Ascending aorta (tissue), 2 donors: ENCODE results near the gene HMCN2. TPM values are rescaled to one million over a fixed set of nuclear protein-coding genes. Genes with fewer than 3 reads are reported as not detected.
A peak's percentile ranks its signal among the peaks of the same experiment; 100 is the strongest.

Experiments
- DNase-seq, 2 donors: peaks; one replicate each; pipeline ENCODE4 v3.0.0-alpha.2; 2019; ENCODE audit warnings: low spot score in 2 of 2
- H3K27ac ChIP-seq, 2 donors: fragments of 200-600 bp; sonication (generic); one replicate each; pipeline ENCODE4 v1.5.1; 2016 to 2017; ENCODE audit warnings: mild to moderate bottlenecking in 1 of 2
- H3K27me3 ChIP-seq: fragments of 200-600 bp; sonication (generic); one replicate; pipeline ENCODE4 v1.5.1; 2017
- H3K36me3 ChIP-seq, 2 donors: fragments of 200-600 bp; sonication (generic); one replicate each; pipeline ENCODE4 v1.5.1; 2016
- H3K4me1 ChIP-seq, 2 donors: fragments of 200-600 bp; sonication (generic); one replicate each; pipeline ENCODE4 v1.5.1; 2016 to 2017; ENCODE audit warnings: mild to moderate bottlenecking in 1 of 2
- H3K4me3 ChIP-seq, 2 donors: fragments of 200-600 bp; sonication (generic); one replicate each; pipeline ENCODE4 v1.5.1; 2016 to 2017; ENCODE audit warnings: mild to moderate bottlenecking in 1 of 2
- H3K9me3 ChIP-seq, 2 donors: fragments of 200-600 bp; sonication (generic); one replicate each; pipeline ENCODE4 v1.5.1; 2016
- intact Hi-C: fragments of 100-400 bp; cut with DNase I; formaldehyde crosslinking; loops from one replicate; pipeline ENCODE4 v1.15.1; 2023
- total RNA-seq: library from RNA; depleted of rRNA; stranded (reverse); fragments of >200 nt; gene quantifications from one replicate; pipeline ENCODE4 v1.1.0, GENCODE V29; 2016
- TF ChIP-seq, protein P1 (sequence below), 3 experiments: fragments of 200-600 bp in 2 of 3; fragments of 450-650 bp in 1 of 3; sonication (generic) in 2 of 3; IDR thresholded peaks; one replicate each; pipeline ENCODE4 v1.5.1; 2016 to 2019; ENCODE audit warnings: antibody characterized with exemption in 3 of 3, mild to moderate bottlenecking in 1 of 3, moderate library complexity in 1 of 3

The HMCN2 gene
- total RNA-seq, 1 donor from 2014 or later: 7.5 TPM

DNA sequence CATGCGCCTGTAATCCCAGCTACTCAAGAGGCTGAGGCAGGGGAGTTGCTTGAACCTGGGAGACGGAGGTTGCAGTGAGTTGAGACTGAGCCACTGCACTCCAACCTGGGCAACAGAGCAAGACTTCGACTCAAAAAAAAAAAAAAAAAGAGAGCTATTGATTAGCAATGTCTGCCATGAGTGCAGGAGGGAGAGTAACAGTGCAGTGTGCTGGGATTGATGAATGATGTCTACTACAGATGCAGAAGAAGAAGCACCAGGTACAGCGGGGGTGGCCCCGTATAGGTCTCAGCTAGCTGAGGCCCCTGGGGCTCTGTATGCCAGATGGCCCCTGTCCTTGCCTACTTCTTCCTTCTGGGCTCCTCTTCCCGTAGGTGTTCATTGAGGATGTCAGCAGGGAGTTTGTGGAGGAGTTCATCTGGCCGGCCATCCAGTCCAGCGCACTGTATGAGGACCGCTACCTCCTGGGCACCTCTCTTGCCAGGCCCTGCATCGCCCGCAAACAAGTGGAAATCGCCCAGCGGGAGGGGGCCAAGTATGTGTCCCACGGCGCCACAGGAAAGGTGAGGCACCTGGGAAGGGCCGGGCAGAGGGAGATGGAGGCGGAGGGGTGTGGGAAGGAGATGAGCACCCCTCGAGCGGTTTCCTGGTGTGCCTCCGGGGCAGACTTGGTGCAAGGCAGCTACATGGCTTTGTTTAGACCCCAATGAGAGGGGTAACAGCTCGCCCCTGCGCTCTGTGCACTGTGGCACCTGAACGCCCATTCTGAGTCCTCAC, 192.7 kb downstream of the HMCN2 start:
- intact Hi-C loops: no loop called here
- H3K9me3 ChIP-seq: no peaks in the 10 kb centered on the region

DNA sequence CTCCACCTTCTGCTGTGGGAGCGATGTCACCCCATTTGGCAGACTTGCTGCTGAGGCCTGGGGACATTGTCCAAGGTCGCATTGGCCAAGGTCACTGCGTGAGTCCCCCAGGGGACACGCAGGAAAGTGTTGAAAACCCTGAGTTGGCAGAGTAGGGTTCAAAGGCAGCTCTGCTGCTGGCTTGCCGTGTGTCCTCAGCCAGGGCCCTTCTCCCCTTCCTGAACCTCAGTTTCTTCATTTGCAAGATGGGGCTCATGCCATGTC, 193.2 kb downstream of the HMCN2 start:
- Histone ChIP-seq H3K27me3 (no peaks in the 10 kb centered on the region), H3K4me1 (no peaks in the 10 kb centered on the region), H3K36me3 (peaks cover 0 to 19% of the 10 kb centered on the region in 2 donors), H3K4me3 (no peak overlapping the region), H3K9me3 (no peaks in the 10 kb centered on the region), H3K27ac (no peak overlapping the region)
- TF ChIP-seq, protein P1, sequence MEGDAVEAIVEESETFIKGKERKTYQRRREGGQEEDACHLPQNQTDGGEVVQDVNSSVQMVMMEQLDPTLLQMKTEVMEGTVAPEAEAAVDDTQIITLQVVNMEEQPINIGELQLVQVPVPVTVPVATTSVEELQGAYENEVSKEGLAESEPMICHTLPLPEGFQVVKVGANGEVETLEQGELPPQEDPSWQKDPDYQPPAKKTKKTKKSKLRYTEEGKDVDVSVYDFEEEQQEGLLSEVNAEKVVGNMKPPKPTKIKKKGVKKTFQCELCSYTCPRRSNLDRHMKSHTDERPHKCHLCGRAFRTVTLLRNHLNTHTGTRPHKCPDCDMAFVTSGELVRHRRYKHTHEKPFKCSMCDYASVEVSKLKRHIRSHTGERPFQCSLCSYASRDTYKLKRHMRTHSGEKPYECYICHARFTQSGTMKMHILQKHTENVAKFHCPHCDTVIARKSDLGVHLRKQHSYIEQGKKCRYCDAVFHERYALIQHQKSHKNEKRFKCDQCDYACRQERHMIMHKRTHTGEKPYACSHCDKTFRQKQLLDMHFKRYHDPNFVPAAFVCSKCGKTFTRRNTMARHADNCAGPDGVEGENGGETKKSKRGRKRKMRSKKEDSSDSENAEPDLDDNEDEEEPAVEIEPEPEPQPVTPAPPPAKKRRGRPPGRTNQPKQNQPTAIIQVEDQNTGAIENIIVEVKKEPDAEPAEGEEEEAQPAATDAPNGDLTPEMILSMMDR (IDR thresholded peaks at IDR 0.05): no peak
- intact Hi-C loops: no loop called here
- no peak for DNase-seq

More for the DNA sequence above, 192.7 kb downstream of the HMCN2 start:
- H3K27me3 ChIP-seq: no peaks in the 10 kb centered on the region
- H3K27ac ChIP-seq: no peak overlapping the region
- DNase-seq: no peak
- no peak overlapping the region for H3K4me3 ChIP-seq
- H3K36me3 ChIP-seq: peaks cover 0 to 16% of the 10 kb centered on the region in 2 donors
- no peaks in the 10 kb centered on the region for H3K4me1 ChIP-seq
- TF ChIP-seq, protein P1 (IDR thresholded peaks at IDR 0.05): no peak

DNA sequence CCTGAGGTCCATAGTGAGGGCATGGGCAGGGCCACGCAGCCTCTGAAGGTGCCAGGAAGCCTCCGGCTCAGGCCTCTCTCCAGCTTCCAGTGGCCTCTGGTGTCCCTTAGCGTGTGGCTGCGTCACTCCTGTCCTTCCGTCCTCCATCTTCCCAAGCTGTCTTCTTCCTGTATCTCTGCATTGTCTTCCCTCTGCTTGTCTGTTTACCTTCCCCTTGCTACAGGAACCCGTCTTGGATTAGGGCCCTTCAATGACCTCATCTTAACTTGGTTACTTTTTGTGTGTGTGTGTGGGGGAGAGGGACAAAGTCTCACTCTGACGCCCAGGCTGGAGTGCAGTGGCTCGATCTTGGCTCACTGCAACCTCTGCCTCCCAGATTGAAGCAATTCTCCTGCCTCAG, 193.6 kb downstream of the HMCN2 start:
- Histone ChIP-seq H3K4me3 (no peak overlapping the region), H3K4me1 (no peaks in the 10 kb centered on the region), H3K9me3 (no peaks in the 10 kb centered on the region), H3K36me3 (peaks cover 3 to 23% of the 10 kb centered on the region in 2 donors), H3K27me3 (no peaks in the 10 kb centered on the region), H3K27ac (no peak overlapping the region)
- TF ChIP-seq, protein P1 (IDR thresholded peaks at IDR 0.05): no peak
- intact Hi-C loops: no loop called here
- DNase-seq: no peak

DNA sequence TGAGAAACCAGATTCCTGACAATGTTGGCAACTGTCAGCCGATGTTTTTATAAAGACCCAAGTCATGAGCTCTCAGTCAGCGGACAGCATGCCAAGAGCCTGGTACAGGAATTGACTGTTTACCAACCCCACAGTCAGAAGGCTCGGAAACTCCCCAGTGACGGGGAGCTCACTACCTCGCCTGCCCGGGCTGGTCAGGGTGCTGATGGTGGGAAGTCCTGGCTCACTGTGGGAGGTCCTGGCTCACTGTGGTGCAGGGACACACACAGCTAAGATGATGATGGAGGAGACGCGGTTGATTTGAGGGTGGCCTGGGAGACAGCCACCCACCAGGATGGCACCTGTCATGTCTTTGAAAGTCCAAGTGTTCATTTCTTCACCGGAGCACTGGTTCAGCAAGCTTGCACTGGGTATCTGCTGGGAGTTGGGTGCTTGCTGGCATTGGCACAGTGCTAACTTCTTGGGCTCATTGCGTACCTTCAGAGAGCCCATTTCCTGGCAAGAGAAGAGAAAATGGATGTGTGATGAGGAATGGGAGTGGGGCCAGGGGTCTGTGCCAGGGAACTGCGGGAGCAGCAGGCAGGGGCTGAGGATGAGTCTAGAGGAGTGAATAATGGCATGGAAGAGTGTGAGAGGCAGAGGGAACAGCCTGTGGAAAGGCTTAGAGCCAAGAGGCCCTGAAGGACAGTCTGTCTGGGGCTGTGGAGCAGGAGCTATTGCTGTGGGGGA, 194.5 kb downstream of the HMCN2 start:
- no peak for DNase-seq
- TF ChIP-seq, protein P1 (IDR thresholded peaks at IDR 0.05): no peak
- Histone ChIP-seq H3K27me3 (no peaks in the 10 kb centered on the region), H3K9me3 (no peaks in the 10 kb centered on the region), H3K36me3 (peaks cover 7 to 25% of the 10 kb centered on the region in 2 donors), H3K4me1 (no peaks in the 10 kb centered on the region), H3K4me3 (no peak overlapping the region), H3K27ac (no peak overlapping the region)
- intact Hi-C loops: no loop called here

DNA sequence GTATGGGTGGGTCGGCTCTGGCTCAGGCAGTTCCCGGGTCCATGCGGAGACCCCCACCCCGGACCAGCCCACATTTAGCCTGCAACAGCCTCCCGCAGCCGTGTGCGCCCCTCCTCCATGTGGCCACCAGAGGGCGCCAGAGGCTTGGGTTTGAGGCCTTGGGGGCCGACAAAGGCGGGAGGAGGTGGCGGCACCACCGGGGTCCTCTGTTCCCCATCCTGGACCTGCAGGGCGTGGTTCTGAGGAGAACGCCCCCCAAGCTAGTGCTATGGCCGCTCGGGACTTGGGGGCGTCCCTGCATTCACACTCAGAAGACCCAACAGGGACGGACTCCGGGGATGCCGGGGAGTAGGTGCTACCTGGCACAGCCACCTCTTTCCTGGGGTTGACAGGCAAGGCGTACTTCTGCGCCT, 195.7 kb downstream of the HMCN2 start:
- H3K9me3 ChIP-seq: no peaks in the 10 kb centered on the region
- no peaks in the 10 kb centered on the region for H3K27me3 ChIP-seq
- H3K27ac ChIP-seq: no peak overlapping the region
- intact Hi-C loops: loop anchor here (1.0 kb wide), 1 partner anchor 221 kb away; no protein-coding TSS in a partner anchor
- no peaks in the 10 kb centered on the region for H3K4me1 ChIP-seq
- TF ChIP-seq, protein P1 (IDR thresholded peaks at IDR 0.05): peak; percentile 84 to 96 (median 86)
- no peak overlapping the region for H3K4me3 ChIP-seq
- H3K36me3 ChIP-seq: peaks cover 7 to 36% of the 10 kb centered on the region in 2 donors
- no peak for DNase-seq
